ENCODE results near the gene RPS15. TPM values are rescaled to one million over a fixed set of nuclear protein-coding genes. Genes with fewer than 3 reads are reported as not detected.

Gene RPS15
- total and polyA plus RNA-seq, 2 of the 13 experiments (the other 11 are each of a cell fraction or from before 2014, with no cell fraction given): 695 to 1,411 TPM

DNA sequence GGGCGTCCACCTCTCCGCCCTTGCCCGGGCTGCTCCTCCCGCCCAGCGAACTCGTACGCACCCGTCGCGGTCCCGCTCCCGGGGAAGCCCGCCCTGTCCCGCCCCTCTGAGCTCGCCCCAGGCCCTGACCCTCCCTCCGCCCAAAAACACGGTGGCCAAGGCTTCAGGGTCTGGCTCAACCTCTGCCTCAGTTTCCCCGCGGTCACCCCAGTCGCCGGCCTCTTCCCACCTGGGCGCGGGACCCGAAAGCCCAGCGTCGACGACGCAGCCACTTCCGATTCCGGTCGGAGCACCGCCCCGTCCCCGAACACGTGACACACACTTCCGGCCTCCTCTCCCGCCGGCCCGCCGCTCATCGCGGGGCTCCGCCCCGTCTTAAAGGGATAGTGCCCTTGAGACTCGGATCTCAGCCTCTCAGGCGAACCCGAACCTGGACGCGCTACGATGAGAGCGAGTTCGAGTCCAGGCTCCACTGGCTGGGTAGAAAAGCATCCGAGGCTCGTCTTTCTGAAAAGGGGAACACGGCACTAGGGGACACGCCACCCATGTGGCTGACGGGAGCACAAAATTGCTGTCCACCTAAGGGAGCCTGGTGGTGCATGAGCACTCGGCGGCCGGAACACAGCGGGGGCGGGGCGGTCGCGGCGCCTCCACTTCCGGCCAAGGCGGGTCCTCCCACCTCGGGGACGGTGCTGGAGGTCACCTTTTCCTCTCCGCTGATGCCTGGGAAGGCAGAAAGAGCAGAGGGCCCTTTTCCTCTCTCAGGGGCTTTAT, 40.9 kb downstream of the RPS15 start, which contains the start of gene C19orf25 (continued):
- TF ChIP-seq, protein P1, sequence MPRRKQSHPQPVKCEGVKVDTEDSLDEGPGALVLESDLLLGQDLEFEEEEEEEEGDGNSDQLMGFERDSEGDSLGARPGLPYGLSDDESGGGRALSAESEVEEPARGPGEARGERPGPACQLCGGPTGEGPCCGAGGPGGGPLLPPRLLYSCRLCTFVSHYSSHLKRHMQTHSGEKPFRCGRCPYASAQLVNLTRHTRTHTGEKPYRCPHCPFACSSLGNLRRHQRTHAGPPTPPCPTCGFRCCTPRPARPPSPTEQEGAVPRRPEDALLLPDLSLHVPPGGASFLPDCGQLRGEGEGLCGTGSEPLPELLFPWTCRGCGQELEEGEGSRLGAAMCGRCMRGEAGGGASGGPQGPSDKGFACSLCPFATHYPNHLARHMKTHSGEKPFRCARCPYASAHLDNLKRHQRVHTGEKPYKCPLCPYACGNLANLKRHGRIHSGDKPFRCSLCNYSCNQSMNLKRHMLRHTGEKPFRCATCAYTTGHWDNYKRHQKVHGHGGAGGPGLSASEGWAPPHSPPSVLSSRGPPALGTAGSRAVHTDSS (CRISPR knock-in tag; conservative IDR thresholded peaks at IDR 0.05): no peak
- TF ChIP-seq HOXD1 (CRISPR knock-in tag; IDR thresholded peaks at IDR 0.05) (no peak; the same call in 1 of the 2 replicates), KDM6A (CRISPR knock-in tag; IDR thresholded peaks at IDR 0.05; ENCODE audit: low read depth) (no peak), JUNB (CRISPR knock-in tag; IDR thresholded peaks at IDR 0.05; ENCODE audit: borderline replicate concordance) (no peak), ZNF12 (CRISPR knock-in tag; IDR thresholded peaks at IDR 0.05) (no peak), RXRA (CRISPR knock-in tag; IDR thresholded peaks at IDR 0.05) (peak; percentile 39), ZBTB49 (CRISPR knock-in tag; IDR thresholded peaks at IDR 0.05; ENCODE audit: borderline replicate concordance) (no peak), SMAD3 (CRISPR knock-in tag; IDR thresholded peaks at IDR 0.05) (peak; percentile 35; the same call in 1 of the 2 replicates), ZNF331 (CRISPR knock-in tag; IDR thresholded peaks at IDR 0.05) (peak; percentile 22; the same call in 1 of the 2 replicates), PCBP2 (optimal IDR thresholded peaks at IDR 0.05; ENCODE audit: low read depth, low read length, poor library complexity, severe bottlenecking) (no peak), ZKSCAN8 (CRISPR knock-in tag; IDR thresholded peaks at IDR 0.05; ENCODE audit: borderline replicate concordance) (0 out of 2 replicates have a peak, but pooled peaks have one; percentile 48), ZNF780A (CRISPR knock-in tag; IDR thresholded peaks at IDR 0.05) (0 out of 2 replicates have a peak, but pooled peaks have one; percentile 37), NR2C2 (CRISPR knock-in tag; IDR thresholded peaks at IDR 0.05; ENCODE audit: borderline replicate concordance) (no peak; the same call in 1 of the 2 replicates), KMT2A (CRISPR knock-in tag; IDR thresholded peaks at IDR 0.05) (no peak; the same call in 1 of the 2 replicates), HMG20B (CRISPR knock-in tag; conservative IDR thresholded peaks at IDR 0.05) (0 out of 2 replicates have a peak, but pooled peaks have one; percentile 10), ZBTB14 (CRISPR knock-in tag; IDR thresholded peaks at IDR 0.05) (no peak), ZNF451 (CRISPR knock-in tag; IDR thresholded peaks at IDR 0.05) (no peak), MIER2 (CRISPR knock-in tag; IDR thresholded peaks at IDR 0.05) (no peak), ZSCAN21 (CRISPR knock-in tag; IDR thresholded peaks at IDR 0.05; ENCODE audit: borderline replicate concordance) (no peak), SALL1 (CRISPR knock-in tag; IDR thresholded peaks at IDR 0.05) (peak; percentile 43)
- TF ChIP-seq, protein P2, sequence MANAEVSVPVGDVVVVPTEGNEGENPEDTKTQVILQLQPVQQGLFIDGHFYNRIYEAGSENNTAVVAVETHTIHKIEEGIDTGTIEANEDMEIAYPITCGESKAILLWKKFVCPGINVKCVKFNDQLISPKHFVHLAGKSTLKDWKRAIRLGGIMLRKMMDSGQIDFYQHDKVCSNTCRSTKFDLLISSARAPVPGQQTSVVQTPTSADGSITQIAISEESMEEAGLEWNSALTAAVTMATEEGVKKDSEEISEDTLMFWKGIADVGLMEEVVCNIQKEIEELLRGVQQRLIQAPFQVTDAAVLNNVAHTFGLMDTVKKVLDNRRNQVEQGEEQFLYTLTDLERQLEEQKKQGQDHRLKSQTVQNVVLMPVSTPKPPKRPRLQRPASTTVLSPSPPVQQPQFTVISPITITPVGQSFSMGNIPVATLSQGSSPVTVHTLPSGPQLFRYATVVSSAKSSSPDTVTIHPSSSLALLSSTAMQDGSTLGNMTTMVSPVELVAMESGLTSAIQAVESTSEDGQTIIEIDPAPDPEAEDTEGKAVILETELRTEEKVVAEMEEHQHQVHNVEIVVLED (CRISPR knock-in tag; IDR thresholded peaks at IDR 0.05; ENCODE audit: borderline replicate concordance): peak; percentile 87
